Left hindlimb (tissue), 1 donor: ENCODE measurements around the gene MEOX2.

Source experiments
- DNase-seq: peaks from one replicate; pipeline ENCODE4 v3.0.0-alpha.2; 2018

The MEOX2 gene

GRCh38 chr7:15680446-15680845 is 6.0 kb downstream of the MEOX2 start:
- no peak for DNase-seq

DNA sequence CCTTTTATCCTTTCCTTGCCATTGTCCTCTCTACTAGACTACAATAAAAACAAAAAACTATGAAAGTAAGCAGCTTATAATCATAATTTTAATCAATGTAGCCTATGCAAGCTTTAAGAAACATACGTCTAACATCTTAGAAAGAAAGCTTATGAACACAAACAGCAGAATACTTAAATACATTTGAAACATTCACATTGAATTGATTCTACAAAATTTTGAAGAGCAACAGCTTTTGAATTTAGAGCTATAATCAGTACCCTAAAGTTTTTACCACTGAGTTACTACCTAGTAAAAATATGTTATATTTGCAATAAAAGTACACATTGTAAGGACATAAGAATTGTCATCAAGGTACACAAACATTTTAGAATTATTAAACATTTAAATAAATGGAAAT is 7.2 kb downstream of the MEOX2 start:
- no peak for DNase-seq

DNA sequence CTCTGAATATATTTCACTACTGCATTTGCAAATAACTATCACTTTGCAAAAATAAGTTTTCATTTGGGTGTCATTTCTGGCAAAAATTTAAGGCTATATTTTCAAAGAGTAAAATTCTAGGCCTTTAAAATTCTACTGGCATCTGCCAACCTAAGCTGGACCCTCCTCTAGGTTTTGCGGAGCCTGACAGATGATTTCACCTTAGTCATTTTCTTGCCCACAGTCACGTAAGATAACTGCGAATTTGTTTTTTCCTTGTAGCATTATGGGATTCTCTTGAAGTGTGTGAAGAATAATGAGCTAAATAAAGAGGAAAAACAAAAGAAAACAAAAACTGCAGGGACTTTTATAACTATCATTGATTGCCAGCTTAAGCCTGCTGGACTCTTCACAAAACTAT is 7.8 kb downstream of the MEOX2 start:
- DNase-seq = no peak

- DNase-seq = no peak
Measured at GRCh38 chr7:15675379-15675778, 11.1 kb downstream of the MEOX2 start.

DNA sequence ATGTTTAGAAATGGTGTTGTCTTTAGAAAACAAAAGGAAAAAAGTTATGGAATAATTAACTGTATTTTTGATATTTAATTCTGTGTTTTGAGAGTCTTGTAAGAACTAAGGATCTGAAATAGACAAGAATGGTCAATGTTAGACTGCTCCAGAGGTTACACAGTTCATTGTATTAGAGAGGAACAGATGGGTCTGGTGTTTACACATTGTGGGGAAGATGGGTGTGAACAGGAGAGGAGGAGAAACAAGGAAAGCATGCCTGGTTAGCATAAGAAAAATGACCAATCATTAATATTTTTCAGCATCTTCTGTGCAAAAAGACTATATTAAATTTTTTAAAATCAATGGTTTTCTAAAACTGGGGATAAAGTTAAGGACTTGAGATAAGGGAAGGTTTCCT is 11.9 kb downstream of the MEOX2 start:
- no peak for DNase-seq

DNA sequence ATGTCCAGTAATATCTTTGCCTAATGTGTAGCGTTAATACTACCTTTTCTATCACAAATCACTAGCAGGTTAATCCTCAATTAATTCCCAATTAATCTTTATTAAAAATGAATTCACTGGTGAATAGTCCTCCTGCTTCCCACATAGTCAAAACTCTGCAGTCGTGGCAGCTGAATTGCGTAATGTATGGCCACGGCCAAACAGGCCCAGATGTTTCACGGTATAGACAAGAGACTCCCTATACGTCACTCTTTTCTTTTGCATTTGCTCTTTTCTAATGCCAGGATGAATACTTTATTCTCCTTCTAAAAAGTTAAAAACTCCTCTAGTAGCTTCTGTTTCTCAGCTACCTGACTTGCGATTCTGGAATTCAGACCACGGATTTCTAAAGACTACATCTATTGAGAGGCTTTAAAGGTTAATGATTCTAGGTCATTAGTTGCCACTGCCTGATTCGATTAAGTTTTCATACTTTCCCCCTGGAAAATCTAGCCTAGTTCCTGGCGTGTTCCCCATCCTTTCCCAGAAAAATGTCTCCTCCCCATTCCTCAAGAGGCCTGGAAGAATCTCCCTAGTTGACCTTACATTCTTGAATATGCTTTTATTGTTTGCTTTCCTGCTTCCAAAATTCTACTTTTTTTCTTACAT is 16.9 kb downstream of the MEOX2 start:
- peak; percentile 54 for DNase-seq

DNA sequence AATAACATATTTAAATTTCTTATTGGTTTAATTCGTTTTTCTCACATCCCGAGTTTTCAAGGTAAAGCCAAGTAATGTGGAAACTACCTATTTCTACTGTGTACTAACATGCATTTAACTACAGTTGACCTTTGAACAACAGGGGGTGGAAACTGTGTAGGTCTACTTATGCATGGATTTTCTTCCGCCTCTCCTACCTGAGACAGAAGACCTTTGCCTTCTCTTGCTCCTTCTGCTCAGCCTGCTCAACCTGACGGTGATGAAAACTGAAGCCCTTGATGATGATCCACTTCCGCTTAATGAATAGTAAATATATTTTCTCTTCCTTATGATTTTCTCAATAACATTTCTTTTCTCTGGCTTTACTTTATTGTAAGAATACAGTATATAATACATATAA is 18.5 kb downstream of the MEOX2 start:
- no peak for DNase-seq

GRCh38 chr7:15662451-15662850 is 24.0 kb downstream of the MEOX2 start:
- DNase-seq = no peak

DNA sequence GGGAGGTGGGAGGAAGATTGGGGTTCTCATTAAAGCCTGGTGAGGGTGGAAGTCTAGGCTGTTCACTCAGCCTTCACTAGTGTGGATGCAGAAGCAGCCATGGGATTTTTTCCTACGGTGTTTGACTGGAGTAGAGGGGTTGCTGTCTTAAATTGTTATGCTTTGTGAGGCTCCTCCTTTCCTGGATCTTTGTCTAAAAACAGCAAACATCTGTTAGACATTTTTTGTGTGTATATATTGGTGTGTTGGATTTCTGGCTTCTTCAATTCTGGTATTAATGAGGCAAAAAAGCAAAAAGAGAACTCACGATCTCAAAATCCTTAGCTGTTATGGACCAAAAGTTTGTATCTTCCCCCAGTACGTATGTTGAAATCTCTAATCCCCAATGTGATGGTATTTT is 28.2 kb downstream of the MEOX2 start:
- no peak for DNase-seq

DNA sequence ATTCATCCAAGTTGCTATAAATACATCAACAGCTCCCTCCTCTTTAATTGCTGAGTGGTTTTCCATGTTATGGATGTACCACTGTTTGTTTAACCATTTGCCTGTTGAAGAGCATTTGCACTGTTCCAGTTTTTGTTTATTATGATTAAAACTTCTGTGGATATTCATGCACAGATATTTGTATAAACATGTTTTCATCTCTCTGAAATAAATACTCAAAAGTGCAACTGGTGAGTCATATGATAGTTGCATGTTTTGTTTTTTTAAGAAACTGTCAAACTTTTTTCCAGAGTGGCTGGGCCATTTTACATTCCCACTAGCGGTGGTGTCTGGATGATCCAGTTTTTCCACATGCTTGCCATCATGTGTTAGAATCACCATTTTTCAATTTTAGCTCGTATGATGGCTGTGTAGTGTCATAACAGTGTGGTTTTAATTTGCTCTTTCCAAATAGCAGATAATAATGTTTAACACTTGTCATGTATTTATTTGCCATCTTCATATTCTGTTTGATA is 33.6 kb downstream of the MEOX2 start:
- DNase-seq = no peak

- DNase-seq = no peak
Measured at GRCh38 chr7:15651693-15652092, 34.8 kb downstream of the MEOX2 start.

DNA sequence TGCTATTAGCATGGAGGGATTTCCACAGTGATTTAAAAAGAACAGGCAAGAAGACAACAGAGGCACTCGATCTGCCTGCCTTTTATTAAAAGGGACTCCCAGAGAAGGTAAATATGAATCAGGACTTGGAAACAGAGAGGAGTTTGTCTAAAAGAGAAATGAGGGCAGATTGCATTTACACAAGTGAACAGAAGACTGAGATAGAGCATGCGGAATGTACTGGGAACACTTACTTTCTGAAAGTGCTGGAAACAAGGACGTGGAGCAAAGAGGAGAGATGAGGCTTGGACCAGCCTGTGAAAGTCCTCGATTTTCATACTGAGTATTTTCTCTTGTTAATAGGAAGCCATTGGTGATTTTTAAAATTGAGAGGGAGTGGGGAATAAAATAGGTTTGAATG is 35.7 kb downstream of the MEOX2 start:
- DNase-seq = no peak

GRCh38 chr7:15648461-15648961 is 38.0 kb downstream of the MEOX2 start:
- DNase-seq = no peak

- no peak for DNase-seq
Measured at GRCh38 chr7:15647309-15647708, 39.2 kb downstream of the MEOX2 start.

DNA sequence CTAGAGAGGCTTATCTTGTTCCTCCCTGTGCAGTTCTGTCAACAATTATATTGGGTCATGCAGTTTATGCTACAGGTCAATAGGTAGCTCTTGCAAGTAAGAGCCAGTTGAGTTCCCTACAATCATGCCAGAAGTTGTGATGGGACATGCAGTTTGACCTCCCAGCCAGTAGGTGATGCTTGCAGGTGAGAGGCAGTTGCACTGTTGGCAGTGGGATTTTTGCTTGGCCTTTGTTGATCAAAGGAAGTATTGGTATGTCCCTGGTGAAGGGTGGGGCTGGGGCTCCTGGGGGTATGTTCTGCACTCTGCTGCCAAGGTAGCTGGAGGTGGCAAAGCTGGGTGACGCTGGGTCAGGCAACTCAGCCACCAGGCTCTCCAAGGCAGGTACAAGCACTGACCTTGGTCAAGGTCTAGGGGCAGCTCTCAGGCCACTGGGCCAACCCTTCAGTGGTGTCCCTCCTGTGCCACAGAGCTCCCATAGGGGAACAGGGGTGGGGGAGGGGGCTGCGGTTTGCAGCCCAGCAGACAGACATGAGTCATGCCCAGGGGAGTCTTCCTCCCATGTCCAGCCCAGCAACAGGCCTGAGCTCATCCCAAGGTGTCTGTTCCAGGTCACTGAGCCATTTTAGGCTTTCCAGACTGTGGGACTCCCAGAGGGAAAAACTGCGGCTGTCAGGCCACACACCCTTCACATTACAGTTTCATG is 43.3 kb downstream of the MEOX2 start:
- no peak for DNase-seq

DNA sequence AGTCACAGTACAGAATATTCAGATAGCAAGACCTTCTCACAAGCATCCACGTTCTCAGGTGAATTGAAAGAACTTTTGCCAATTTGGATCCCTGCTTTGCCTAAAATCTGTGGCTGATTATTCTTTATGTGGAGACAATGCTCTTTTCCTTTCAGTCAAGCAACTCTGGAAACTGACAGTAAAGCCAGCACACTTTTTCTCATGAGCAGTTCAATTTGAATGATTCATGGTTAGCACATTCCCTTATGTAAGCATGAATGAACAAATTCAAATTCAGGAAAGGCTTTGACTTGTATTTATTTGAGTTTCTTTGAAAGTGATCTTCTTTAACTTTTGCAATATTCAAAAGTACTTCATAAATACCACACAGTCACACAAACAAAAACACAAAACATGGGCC is 57.6 kb downstream of the MEOX2 start:
- DNase-seq = no peak

- DNase-seq = no peak
Measured at GRCh38 chr7:15626041-15626440, 60.4 kb downstream of the MEOX2 start.

GRCh38 chr7:15625466-15625865 is 61.0 kb downstream of the MEOX2 start:
- DNase-seq = no peak

- no peak for DNase-seq
Measured at GRCh38 chr7:15621468-15621867, 65.0 kb downstream of the MEOX2 start.

GRCh38 chr7:15620491-15621185 is 65.8 kb downstream of the MEOX2 start:
- no peak for DNase-seq

GRCh38 chr7:15618275-15618674 is 68.2 kb downstream of the MEOX2 start:
- DNase-seq = no peak

- no peak for DNase-seq
Measured at GRCh38 chr7:15612205-15612604, 74.3 kb downstream of the MEOX2 start.

DNA sequence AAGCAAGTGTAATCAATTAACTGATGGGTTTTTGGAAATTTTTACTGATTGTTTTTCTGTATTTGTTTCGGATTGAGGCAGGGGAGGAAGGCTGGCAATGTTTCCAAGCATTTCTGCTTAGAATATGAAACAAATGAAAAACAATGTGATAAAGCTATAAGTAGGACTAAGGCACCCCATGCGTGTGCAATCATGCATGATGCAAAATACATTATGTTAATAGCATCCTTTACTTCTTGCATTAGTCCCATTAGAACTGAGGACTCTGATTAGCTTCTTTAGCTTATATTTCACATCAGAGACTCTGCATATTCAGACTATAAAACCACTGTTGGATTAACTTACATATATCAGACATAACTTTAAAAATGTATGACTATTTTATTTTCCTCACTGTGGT is 76.0 kb downstream of the MEOX2 start:
- no peak for DNase-seq

- no peak for DNase-seq
Measured at GRCh38 chr7:15609287-15609686, 77.2 kb downstream of the MEOX2 start.
